HepG2 (cell line): ENCODE results near the gene RANBP3. TPM values are rescaled to one million over a fixed set of nuclear protein-coding genes. Genes with fewer than 3 reads are reported as not detected.

Experiments used
- AFF4 ChIP-seq: sonication (generic); formaldehyde crosslinking; IDR thresholded peaks from 2 replicates; pipeline ENCODE4 v1.4.0; 2020; ENCODE audit warnings: missing genetic modification reagents
- CREM ChIP-seq, 2 experiments: sonication (generic) in 1 of 2; formaldehyde crosslinking in 1 of 2; IDR thresholded peaks; 2 replicates each; pipeline versions ENCODE4 v1.4.0 to v1.6.1; 2016 to 2020; ENCODE audit warnings: antibody characterized with exemption in 1 of 2, mild to moderate bottlenecking in 1 of 2, missing genetic modification reagents in 1 of 2
- GTF3A ChIP-seq: sonication (generic); formaldehyde crosslinking; conservative IDR thresholded peaks from 2 replicates; pipeline ENCODE4 v1.4.0; 2020; ENCODE audit warnings: mild to moderate bottlenecking, missing genetic modification reagents
- HIC2 ChIP-seq: sonication (generic); formaldehyde crosslinking; IDR thresholded peaks from 2 replicates; pipeline ENCODE4 v1.9.0; 2022; ENCODE audit warnings: low read depth, missing genetic modification reagents
- IKZF4 ChIP-seq: sonication (generic); formaldehyde crosslinking; IDR thresholded peaks from 2 replicates; pipeline ENCODE4 v1.5.1; 2020; ENCODE audit warnings: borderline replicate concordance, mild to moderate bottlenecking, low read depth, missing genetic modification reagents; ENCODE audit errors: not compliant biosample characterization
- NAIF1 ChIP-seq: sonication (generic); formaldehyde crosslinking; IDR thresholded peaks from 2 replicates; pipeline ENCODE4 v1.5.0; 2020; ENCODE audit warnings: mild to moderate bottlenecking, missing genetic modification reagents, borderline replicate concordance
- NFIC ChIP-seq: IDR thresholded peaks from 2 replicates; pipeline ENCODE4 v1.6.1; 2012; ENCODE audit warnings: mild to moderate bottlenecking, low read length, inconsistent platforms
- RFX1 ChIP-seq: fragments of 450-650 bp; IDR thresholded peaks from 2 replicates; pipeline ENCODE4 v1.6.1; 2017
- SAP130 ChIP-seq: IDR thresholded peaks from 2 replicates; pipeline ENCODE4 v1.6.1; 2016; ENCODE audit warnings: low read depth
- SETDB1 ChIP-seq: sonication (generic); formaldehyde crosslinking; IDR thresholded peaks from 2 replicates; pipeline ENCODE4 v1.5.1; 2020; ENCODE audit warnings: missing genetic modification reagents, mild to moderate bottlenecking, borderline replicate concordance
- SOX13 ChIP-seq, 3 experiments: fragments of 450-650 bp in 1 of 3; sonication (generic) in 1 of 3; formaldehyde crosslinking in 1 of 3; IDR thresholded peaks in 2 of 3; conservative IDR thresholded peaks in 1 of 3; 2 replicates each; pipeline versions ENCODE4 v1.5.0 to v1.6.1; 2016 to 2020; ENCODE audit warnings: antibody characterized with exemption in 1 of 3, mild to moderate bottlenecking in 1 of 3, missing compliant biosample characterization in 1 of 3, missing genetic modification reagents in 1 of 3, moderate library complexity in 1 of 3
- TBL1XR1 ChIP-seq: fragments of 150-350 bp; IDR thresholded peaks from 2 replicates; pipeline ENCODE4 v1.6.1; 2014; ENCODE audit warnings: borderline replicate concordance, low read length; ENCODE audit not compliant: partially characterized antibody
- ZFX ChIP-seq: sonication (generic); formaldehyde crosslinking; IDR thresholded peaks from 2 replicates; pipeline ENCODE4 v1.4.0; 2020; ENCODE audit warnings: mild to moderate bottlenecking, low read depth, missing genetic modification reagents, moderate library complexity
- ZIK1 ChIP-seq: sonication (generic); formaldehyde crosslinking; IDR thresholded peaks from 2 replicates; pipeline ENCODE4 v1.5.0; 2020; ENCODE audit warnings: mild to moderate bottlenecking, low read depth, missing genetic modification reagents, borderline replicate concordance
- ZNF331 ChIP-seq: sonication (generic); formaldehyde crosslinking; IDR thresholded peaks from 2 replicates; pipeline ENCODE4 v1.4.0; 2020; ENCODE audit warnings: missing genetic modification reagents
- ZNF562 ChIP-seq: sonication (generic); formaldehyde crosslinking; IDR thresholded peaks from 2 replicates; pipeline ENCODE4 v1.8.0; 2022; ENCODE audit warnings: missing genetic modification reagents, borderline replicate concordance
- ZNF780A ChIP-seq: sonication (generic); formaldehyde crosslinking; IDR thresholded peaks from 2 replicates; pipeline ENCODE4 v1.8.0; 2022; ENCODE audit warnings: mild to moderate bottlenecking, missing genetic modification reagents, moderate library complexity
- ZNF878 ChIP-seq: sonication (generic); formaldehyde crosslinking; IDR thresholded peaks from 2 replicates; pipeline ENCODE4 v1.8.1; 2023; ENCODE audit warnings: mild to moderate bottlenecking, missing genetic modification reagents, moderate library complexity
- ZSCAN31 ChIP-seq: sonication (generic); formaldehyde crosslinking; IDR thresholded peaks from 2 replicates; pipeline ENCODE4 v1.5.0; 2020; ENCODE audit warnings: low read depth, mild to moderate bottlenecking, missing genetic modification reagents
- ZZZ3 ChIP-seq: sonication (generic); formaldehyde crosslinking; IDR thresholded peaks from 2 replicates; pipeline ENCODE4 v1.4.0; 2020; ENCODE audit warnings: missing genetic modification reagents, mild to moderate bottlenecking, borderline replicate concordance
- polyA plus RNA-seq, 8 experiments: library from polyadenylated mRNA; depleted of rRNA in 3 of 8; stranded (reverse) in 7 of 8; unstranded in 1 of 8; fragments of >200 nt; fragmentation: Illumina TruSeq in 4 of 8; extraction: Trizol in 4 of 8; gene quantifications; 2 replicates each; pipeline versions ENCODE4 v1.2.1 to v1.2.3, GENCODE V29; 2011 to 2016; ENCODE audit warnings: low read depth in 4 of 8, missing spikeins in 1 of 8, mixed read lengths in 1 of 8; ENCODE audit not compliant: insufficient read depth in 1 of 8
- total RNA-seq, 5 experiments: library from RNA; depleted of rRNA; stranded (reverse); fragments of >200 nt; fragmentation: Illumina TruSeq; extraction: Trizol; gene quantifications; 2 replicates each; pipeline ENCODE4 v1.2.3, GENCODE V29; 2016; ENCODE audit warnings: low read depth in 1 of 5

RANBP3 gene
- total and polyA plus RNA-seq, 2 of the 13 experiments (the other 11 are each of a cell fraction or from before 2014, with no cell fraction given): 39.5 to 149 TPM

DNA sequence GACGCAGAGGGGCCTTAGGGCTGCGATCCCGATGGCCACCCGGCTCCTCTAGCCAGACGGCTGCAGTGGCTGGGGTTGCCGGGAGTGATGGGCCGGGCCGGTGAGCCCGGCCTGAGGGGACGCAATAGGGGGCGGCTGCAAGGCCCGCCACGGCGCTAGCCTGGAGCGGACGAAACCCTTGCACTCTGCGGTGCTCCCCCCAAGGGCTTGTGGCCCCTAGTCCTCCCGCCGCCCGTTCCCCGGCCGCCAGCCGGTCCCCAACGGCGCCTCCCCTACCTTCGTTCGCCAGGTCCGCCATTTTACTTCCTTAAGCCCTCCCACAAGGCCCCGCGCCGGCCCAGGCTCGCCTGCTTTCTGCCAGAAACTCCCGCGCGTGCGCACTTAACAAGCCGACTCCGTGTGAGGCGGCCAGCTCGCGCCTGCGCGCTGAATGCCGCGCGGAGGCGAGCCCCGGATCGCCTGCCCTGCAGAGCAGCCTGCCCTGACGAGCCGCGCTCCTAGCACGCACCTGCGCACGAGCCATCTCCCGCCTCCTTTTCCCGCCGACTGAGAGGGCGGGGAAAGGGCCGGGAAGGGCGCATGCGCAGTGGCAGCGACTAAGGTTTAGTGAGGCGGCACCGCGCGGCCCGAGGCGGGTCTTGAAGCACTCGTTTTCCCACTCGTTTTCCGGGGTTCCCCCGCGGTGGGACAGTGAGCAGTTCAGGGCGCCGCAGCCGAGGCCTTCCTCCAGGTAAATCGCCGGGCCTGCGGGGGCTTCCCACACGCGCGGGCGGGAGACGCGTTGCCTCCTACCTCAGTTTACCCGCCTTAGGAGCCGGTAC, at the start of gene RANBP3 (continued):
- TF ChIP-seq SOX13 (IDR thresholded peaks at IDR 0.05) (no peak), SOX13 (CRISPR knock-in tag; conservative IDR thresholded peaks at IDR 0.05 in 1 of 2, IDR thresholded peaks at IDR 0.05 in 1 of 2) (peak in 1 of 2 experiments; percentile 84; a peak in 2 of 4 replicates), SETDB1 (CRISPR knock-in tag) (peak; percentile 96; the same call in 1 of the 2 replicates), HIC2 (peak; percentile 95), AFF4 (CRISPR knock-in tag) (peak; percentile 89), RFX1 (no peak), NFIC (no peak), ZZZ3 (CRISPR knock-in tag) (peak; percentile 100), ZSCAN31 (peak; percentile 100), NAIF1 (CRISPR knock-in tag) (peak; percentile 99), ZNF331 (CRISPR knock-in tag) (peak; percentile 99), GTF3A (CRISPR knock-in tag) (peak; percentile 96), SAP130 (peak; percentile 90), ZNF562 (CRISPR knock-in tag) (peak; percentile 99), ZNF780A (CRISPR knock-in tag) (peak; percentile 99), TBL1XR1 (peak; percentile 66), CREM (IDR thresholded peaks at IDR 0.05) (no peak), CREM (CRISPR knock-in tag; IDR thresholded peaks at IDR 0.05) (no peak), IKZF4 (CRISPR knock-in tag) (peak; percentile 100), ZFX (peak; percentile 76; the same call in 1 of the 2 replicates), ZIK1 (CRISPR knock-in tag) (peak; percentile 100), ZNF878 (CRISPR knock-in tag) (peak; percentile 100)
